ENCODE measurements around the gene PDRG1.

Gene PDRG1

GRCh38 chr20:31909253-31910070, 42.4 kb downstream of the PDRG1 start:
- no peak for FAIRE-seq
- DNase-seq (ENCODE audit: insufficient read length, low spot score), result no peak

GRCh38 chr20:31908424-31908823, 43.4 kb downstream of the PDRG1 start:
- no peak for DNase-seq (ENCODE audit: insufficient read length, low spot score)
- FAIRE-seq, result no peak

- DNase-seq (ENCODE audit: insufficient read length, low spot score) (no peak), FAIRE-seq (no peak)
These were observed 43.8 kb downstream of the PDRG1 start for GRCh38 chr20:31908016-31908415.

GRCh38 chr20:31907046-31907445, 44.8 kb downstream of the PDRG1 start:
- no peak for FAIRE-seq
- no peak for DNase-seq (ENCODE audit: insufficient read length, low spot score)

- FAIRE-seq, result no peak
- DNase-seq (ENCODE audit: insufficient read length, low spot score), result no peak
These were observed 45.8 kb downstream of the PDRG1 start for GRCh38 chr20:31906001-31906400.

GRCh38 chr20:31903627-31904386, 48.0 kb downstream of the PDRG1 start:
- FAIRE-seq, result no peak
- DNase-seq (ENCODE audit: insufficient read length, low spot score), result no peak

GRCh38 chr20:31901615-31902014, 50.2 kb downstream of the PDRG1 start:
- DNase-seq (ENCODE audit: insufficient read length, low spot score) (no peak), FAIRE-seq (no peak)

GRCh38 chr20:31897541-31897940, 54.3 kb downstream of the PDRG1 start:
- FAIRE-seq (no peak), DNase-seq (ENCODE audit: insufficient read length, low spot score) (no peak)

- DNase-seq (ENCODE audit: insufficient read length, low spot score) (no peak), FAIRE-seq (no peak)
These were observed 55.8 kb downstream of the PDRG1 start for GRCh38 chr20:31896049-31896448.

GRCh38 chr20:31894980-31895675, 56.7 kb downstream of the PDRG1 start:
- DNase-seq (ENCODE audit: insufficient read length, low spot score) (peak; percentile 67), FAIRE-seq (peak; percentile 93)

Data from GM19239 (cell line).